MCF 10A (cell line): ENCODE data around the gene DPRX. TPM values are rescaled to one million over a fixed set of nuclear protein-coding genes. Genes with fewer than 3 reads are reported as not detected.

Experiments used
- BruUV-seq: library from RNA; stranded (reverse); fragments of 400-500 nt; replicated peaks from 2 replicates; lab custom pipeline; 2021; lab: Mats Ljungman, UMichigan
- CTCF ChIA-PET: fragments of 300-600 bp; sonication (Branson Sonifier 250); formaldehyde crosslinking; extraction: SDS; loops from one replicate; lab custom pipeline; 2021; ENCODE audit warnings: antibody characterized with exemption, inconsistent platforms; lab: Yijun Ruan, JAX
- POLR2A ChIA-PET: fragments of 300-600, 350-650 bp; sonication (Branson Sonifier 250); formaldehyde crosslinking; extraction: SDS; loops from one replicate; lab custom pipeline; 2020; ENCODE audit warnings: antibody characterized with exemption, inconsistent platforms; lab: Yijun Ruan, JAX
- DNase-seq: peaks from one replicate; pipeline ENCODE4 v3.0.0-alpha.2; 2018; ENCODE audit not compliant: unreplicated experiment
- H3K27ac Mint-ChIP-seq: one replicate; pipeline ENCODE4 v1.8.0; 2022; ENCODE audit warnings: mild to moderate bottlenecking, low read depth, mixed read lengths; ENCODE audit not compliant: unreplicated experiment
- H3K27me3 Mint-ChIP-seq: one replicate; pipeline ENCODE4 v1.8.0; 2022; ENCODE audit warnings: mixed read lengths; ENCODE audit not compliant: insufficient read depth, unreplicated experiment
- H3K36me3 Mint-ChIP-seq: one replicate; pipeline ENCODE4 v1.8.0; 2022; ENCODE audit warnings: mild to moderate bottlenecking, moderate library complexity, mixed read lengths; ENCODE audit not compliant: insufficient read depth, unreplicated experiment
- H3K4me1 Mint-ChIP-seq: one replicate; pipeline ENCODE4 v1.8.0; 2022; ENCODE audit warnings: mixed read lengths; ENCODE audit not compliant: insufficient read depth, unreplicated experiment
- H3K4me3 Mint-ChIP-seq: one replicate; pipeline ENCODE4 v1.8.0; 2022; ENCODE audit warnings: mild to moderate bottlenecking, moderate library complexity, mixed read lengths; ENCODE audit not compliant: unreplicated experiment
- H3K9me3 Mint-ChIP-seq: one replicate; pipeline ENCODE4 v1.8.0; 2022; ENCODE audit warnings: mixed read lengths; ENCODE audit not compliant: unreplicated experiment
- CTCF ChIP-seq: fragments of 200-600 bp; IDR thresholded peaks from one replicate; pipeline ENCODE4 v1.8.0; 2022; ENCODE audit warnings: antibody characterized with exemption, mild to moderate bottlenecking; ENCODE audit not compliant: unreplicated experiment
- intact Hi-C: fragments of 100-400 bp; cut with micrococcal nuclease; formaldehyde crosslinking; loops from 2 replicates; pipeline ENCODE4 v1.14.1; 2022
- total RNA-seq: library from RNA; stranded (reverse); gene quantifications from 2 replicates; pipeline ENCODE4 v1.2.3, GENCODE V29; 2022

DPRX gene
- total RNA-seq, 1 experiment from 2014 or later: not detected

DNA sequence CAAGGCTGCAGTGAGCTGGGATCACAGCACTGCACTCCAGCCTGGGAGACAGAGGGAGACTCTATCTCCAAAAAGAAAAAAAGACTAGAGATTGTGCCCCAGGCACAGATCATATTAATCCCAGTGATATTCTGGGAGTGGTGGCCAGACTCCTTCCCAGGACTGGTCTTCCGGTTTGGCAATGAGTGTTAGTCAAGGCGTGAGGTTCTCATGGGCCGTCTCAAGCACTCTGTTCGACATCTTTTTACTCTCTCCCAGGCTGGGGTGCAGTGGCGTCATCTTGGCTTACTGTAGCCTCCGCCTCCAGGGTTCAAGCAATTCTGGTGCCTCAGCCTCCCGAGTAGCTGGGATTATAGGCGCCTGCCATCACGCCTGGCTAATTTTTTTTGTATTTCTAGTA, 5.3 kb upstream of the DPRX start:
- no peaks in the 10 kb centered on the region for H3K27me3 Mint-ChIP-seq
- peaks cover 17% of the 10 kb centered on the region for H3K9me3 Mint-ChIP-seq
- ChIA-PET CTCF (no interaction called here), POLR2A (no interaction called here)
- no peak overlapping the region for H3K27ac Mint-ChIP-seq
- no peaks in the 10 kb centered on the region for H3K4me1 Mint-ChIP-seq
- H3K36me3 Mint-ChIP-seq: no peaks in the 10 kb centered on the region
- DNase-seq: no peak
- H3K4me3 Mint-ChIP-seq: no peak overlapping the region
- TF ChIP-seq CTCF: no peak
- no TSS peak for BruUV-seq
- intact Hi-C loops: no loop called here

- H3K36me3 Mint-ChIP-seq: no peaks in the 10 kb centered on the region
- H3K4me3 Mint-ChIP-seq: no peak overlapping the region
- no peaks in the 10 kb centered on the region for H3K4me1 Mint-ChIP-seq
- no TSS peak for BruUV-seq
- no peak for TF ChIP-seq CTCF
- intact Hi-C loops: no loop called here
- DNase-seq: no peak
- ChIA-PET POLR2A (no interaction called here), CTCF (interaction anchor here (0.6 to 0.7 kb wide), 2 partner anchors 155 to 1234 kb away, joined by 3 to 5 read pairs; no protein-coding TSS in a partner anchor)
- H3K27me3 Mint-ChIP-seq: no peaks in the 10 kb centered on the region
- peaks cover 13% of the 10 kb centered on the region for H3K9me3 Mint-ChIP-seq
- H3K27ac Mint-ChIP-seq: no peak overlapping the region
Observed at GRCh38 chr19:53626976-53627375, 4.8 kb upstream of the DPRX start.

DNA sequence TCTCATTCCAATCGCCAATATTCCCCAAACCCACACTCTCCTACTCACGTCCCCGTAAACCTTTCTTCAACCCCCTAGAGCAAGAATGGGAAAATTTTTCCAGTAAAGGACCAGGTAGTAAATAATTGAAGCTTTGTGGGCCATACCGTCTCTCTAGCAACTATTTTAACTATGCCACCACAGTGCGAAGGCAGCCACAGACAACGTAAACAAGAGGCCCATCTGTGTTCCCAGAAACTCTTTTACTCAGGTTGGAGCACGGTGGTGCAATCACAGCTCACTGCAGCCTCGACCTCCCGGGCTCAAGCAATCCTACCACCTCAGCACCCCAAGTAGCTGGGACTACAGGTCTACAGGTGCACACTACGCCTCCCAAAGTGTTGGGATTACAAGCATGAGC, 3.0 kb downstream of the DPRX start:
- BruUV-seq: no TSS peak
- ChIA-PET POLR2A (interaction anchor here (0.7 kb wide), 1 partner anchor 186 kb away, joined by 3 read pairs; no protein-coding TSS in a partner anchor), CTCF (no interaction called here)
- Mint-ChIP-seq H3K36me3 (no peaks in the 10 kb centered on the region), H3K4me3 (no peak overlapping the region), H3K4me1 (no peaks in the 10 kb centered on the region), H3K27ac (no peak overlapping the region), H3K9me3 (peaks cover 9% of the 10 kb centered on the region), H3K27me3 (no peaks in the 10 kb centered on the region)
- DNase-seq: no peak
- no peak for TF ChIP-seq CTCF
- intact Hi-C loops: no loop called here

- Mint-ChIP-seq H3K27ac (no peak overlapping the region), H3K4me3 (no peak overlapping the region), H3K4me1 (no peaks in the 10 kb centered on the region), H3K36me3 (no peaks in the 10 kb centered on the region), H3K9me3 (peaks cover 37% of the 10 kb centered on the region), H3K27me3 (no peaks in the 10 kb centered on the region)
- CTCF ChIA-PET: interaction anchor here (0.7 kb wide), 1 partner anchor 701 kb away, joined by 3 read pairs; no protein-coding TSS in a partner anchor
- intact Hi-C loops: no loop called here
- DNase-seq: no peak
- POLR2A ChIA-PET: no interaction called here
- no peak for TF ChIP-seq CTCF
- BruUV-seq: no TSS peak
Observed at GRCh38 chr19:53639471-53639870, 7.7 kb downstream of the DPRX start.
